Measurements from ENCODE around the gene ZNF331.

Gene ZNF331

DNA sequence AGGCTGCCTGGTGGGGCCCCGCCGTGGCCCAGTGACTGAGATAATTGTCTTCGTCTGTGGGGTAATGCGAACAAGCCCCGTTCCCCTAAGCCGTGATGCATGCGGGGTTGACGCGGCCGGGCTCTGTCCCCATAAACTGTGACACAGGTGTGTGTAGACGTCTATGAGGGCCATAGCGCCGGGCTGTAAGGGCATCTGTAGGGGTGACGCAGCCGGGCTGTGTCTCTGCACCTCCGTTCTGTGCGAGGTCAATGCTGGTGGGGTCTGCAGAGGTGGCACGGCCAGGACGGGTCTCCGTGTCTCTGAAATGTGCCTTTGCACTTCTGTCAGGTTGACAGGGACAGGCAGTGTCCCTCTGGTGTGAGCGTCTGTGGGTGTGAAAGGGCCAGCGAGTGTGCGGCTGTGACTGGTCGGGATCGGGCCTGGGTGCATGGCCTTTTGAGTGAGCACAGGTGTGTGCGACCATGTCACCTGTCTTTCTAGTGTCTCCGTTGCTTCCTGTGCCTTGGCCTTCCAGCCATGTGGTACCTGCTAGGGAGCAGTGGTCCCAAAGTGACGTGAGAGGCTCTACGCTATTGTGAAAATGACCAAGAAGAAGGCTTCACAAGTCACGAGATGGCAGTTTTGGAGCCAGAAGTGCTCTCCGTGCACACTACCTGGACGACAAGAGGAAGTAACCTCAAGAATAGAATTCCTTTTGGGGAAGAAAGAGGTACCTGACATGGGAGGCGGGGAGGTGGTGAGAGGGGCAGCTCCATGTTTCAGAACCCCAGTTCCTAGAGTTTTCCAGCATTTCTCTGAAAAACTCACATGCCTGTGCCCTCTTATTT is 16.4 kb upstream of the ZNF331 start (continued):
- TF ChIP-seq, protein P1, sequence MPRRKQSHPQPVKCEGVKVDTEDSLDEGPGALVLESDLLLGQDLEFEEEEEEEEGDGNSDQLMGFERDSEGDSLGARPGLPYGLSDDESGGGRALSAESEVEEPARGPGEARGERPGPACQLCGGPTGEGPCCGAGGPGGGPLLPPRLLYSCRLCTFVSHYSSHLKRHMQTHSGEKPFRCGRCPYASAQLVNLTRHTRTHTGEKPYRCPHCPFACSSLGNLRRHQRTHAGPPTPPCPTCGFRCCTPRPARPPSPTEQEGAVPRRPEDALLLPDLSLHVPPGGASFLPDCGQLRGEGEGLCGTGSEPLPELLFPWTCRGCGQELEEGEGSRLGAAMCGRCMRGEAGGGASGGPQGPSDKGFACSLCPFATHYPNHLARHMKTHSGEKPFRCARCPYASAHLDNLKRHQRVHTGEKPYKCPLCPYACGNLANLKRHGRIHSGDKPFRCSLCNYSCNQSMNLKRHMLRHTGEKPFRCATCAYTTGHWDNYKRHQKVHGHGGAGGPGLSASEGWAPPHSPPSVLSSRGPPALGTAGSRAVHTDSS (tag by site-specific recombination; IDR thresholded peaks at IDR 0.05): no peak
- TF ChIP-seq ZNF514 (tag by site-specific recombination; IDR thresholded peaks at IDR 0.05): no peak
- TF ChIP-seq ZXDB (tag by site-specific recombination; IDR thresholded peaks at IDR 0.05): no peak
- TF ChIP-seq, protein P2, sequence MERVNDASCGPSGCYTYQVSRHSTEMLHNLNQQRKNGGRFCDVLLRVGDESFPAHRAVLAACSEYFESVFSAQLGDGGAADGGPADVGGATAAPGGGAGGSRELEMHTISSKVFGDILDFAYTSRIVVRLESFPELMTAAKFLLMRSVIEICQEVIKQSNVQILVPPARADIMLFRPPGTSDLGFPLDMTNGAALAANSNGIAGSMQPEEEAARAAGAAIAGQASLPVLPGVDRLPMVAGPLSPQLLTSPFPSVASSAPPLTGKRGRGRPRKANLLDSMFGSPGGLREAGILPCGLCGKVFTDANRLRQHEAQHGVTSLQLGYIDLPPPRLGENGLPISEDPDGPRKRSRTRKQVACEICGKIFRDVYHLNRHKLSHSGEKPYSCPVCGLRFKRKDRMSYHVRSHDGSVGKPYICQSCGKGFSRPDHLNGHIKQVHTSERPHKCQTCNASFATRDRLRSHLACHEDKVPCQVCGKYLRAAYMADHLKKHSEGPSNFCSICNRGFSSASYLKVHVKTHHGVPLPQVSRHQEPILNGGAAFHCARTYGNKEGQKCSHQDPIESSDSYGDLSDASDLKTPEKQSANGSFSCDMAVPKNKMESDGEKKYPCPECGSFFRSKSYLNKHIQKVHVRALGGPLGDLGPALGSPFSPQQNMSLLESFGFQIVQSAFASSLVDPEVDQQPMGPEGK (tag by site-specific recombination; IDR thresholded peaks at IDR 0.05): 0 out of 2 replicates have a peak, but pooled peaks have one; percentile 15
- TF ChIP-seq ZBTB20 (tag by site-specific recombination; IDR thresholded peaks at IDR 0.05): no peak
- no peak for TF ChIP-seq ZNF248 (tag by site-specific recombination; IDR thresholded peaks at IDR 0.05)
- TF ChIP-seq ZNF530 (tag by site-specific recombination; IDR thresholded peaks at IDR 0.05; ENCODE audit: low read depth): no peak
- TF ChIP-seq, protein P3, sequence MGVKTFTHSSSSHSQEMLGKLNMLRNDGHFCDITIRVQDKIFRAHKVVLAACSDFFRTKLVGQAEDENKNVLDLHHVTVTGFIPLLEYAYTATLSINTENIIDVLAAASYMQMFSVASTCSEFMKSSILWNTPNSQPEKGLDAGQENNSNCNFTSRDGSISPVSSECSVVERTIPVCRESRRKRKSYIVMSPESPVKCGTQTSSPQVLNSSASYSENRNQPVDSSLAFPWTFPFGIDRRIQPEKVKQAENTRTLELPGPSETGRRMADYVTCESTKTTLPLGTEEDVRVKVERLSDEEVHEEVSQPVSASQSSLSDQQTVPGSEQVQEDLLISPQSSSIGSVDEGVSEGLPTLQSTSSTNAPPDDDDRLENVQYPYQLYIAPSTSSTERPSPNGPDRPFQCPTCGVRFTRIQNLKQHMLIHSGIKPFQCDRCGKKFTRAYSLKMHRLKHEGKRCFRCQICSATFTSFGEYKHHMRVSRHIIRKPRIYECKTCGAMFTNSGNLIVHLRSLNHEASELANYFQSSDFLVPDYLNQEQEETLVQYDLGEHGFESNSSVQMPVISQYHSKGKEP (tag by site-specific recombination; IDR thresholded peaks at IDR 0.05): no peak
- no peak for TF ChIP-seq ZNF23 (tag by site-specific recombination; IDR thresholded peaks at IDR 0.05; ENCODE audit: borderline replicate concordance)
- TF ChIP-seq, protein P4, sequence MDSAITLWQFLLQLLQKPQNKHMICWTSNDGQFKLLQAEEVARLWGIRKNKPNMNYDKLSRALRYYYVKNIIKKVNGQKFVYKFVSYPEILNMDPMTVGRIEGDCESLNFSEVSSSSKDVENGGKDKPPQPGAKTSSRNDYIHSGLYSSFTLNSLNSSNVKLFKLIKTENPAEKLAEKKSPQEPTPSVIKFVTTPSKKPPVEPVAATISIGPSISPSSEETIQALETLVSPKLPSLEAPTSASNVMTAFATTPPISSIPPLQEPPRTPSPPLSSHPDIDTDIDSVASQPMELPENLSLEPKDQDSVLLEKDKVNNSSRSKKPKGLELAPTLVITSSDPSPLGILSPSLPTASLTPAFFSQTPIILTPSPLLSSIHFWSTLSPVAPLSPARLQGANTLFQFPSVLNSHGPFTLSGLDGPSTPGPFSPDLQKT (IDR thresholded peaks at IDR 0.05; ENCODE audit: borderline replicate concordance, low read depth, low read length): no peak
- TF ChIP-seq ZNF48 (tag by site-specific recombination; IDR thresholded peaks at IDR 0.05): no peak
- no peak for TF ChIP-seq ZNF510 (tag by site-specific recombination; IDR thresholded peaks at IDR 0.05; ENCODE audit: insufficient replicate concordance)
- no peak for TF ChIP-seq ZIC2 (tag by site-specific recombination; IDR thresholded peaks at IDR 0.05)
- TF ChIP-seq SCRT1 (tag by site-specific recombination; IDR thresholded peaks at IDR 0.05; ENCODE audit: borderline replicate concordance): 0 out of 2 replicates have a peak, but pooled peaks have one; percentile 6
- no peak for TF ChIP-seq ZNF585B (tag by site-specific recombination; IDR thresholded peaks at IDR 0.05)
- TF ChIP-seq, protein P5, sequence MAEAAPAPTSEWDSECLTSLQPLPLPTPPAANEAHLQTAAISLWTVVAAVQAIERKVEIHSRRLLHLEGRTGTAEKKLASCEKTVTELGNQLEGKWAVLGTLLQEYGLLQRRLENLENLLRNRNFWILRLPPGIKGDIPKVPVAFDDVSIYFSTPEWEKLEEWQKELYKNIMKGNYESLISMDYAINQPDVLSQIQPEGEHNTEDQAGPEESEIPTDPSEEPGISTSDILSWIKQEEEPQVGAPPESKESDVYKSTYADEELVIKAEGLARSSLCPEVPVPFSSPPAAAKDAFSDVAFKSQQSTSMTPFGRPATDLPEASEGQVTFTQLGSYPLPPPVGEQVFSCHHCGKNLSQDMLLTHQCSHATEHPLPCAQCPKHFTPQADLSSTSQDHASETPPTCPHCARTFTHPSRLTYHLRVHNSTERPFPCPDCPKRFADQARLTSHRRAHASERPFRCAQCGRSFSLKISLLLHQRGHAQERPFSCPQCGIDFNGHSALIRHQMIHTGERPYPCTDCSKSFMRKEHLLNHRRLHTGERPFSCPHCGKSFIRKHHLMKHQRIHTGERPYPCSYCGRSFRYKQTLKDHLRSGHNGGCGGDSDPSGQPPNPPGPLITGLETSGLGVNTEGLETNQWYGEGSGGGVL (tag by site-specific recombination; IDR thresholded peaks at IDR 0.05): 0 out of 2 replicates have a peak, but pooled peaks have one; percentile 1
- no peak for TF ChIP-seq ZNF157 (tag by site-specific recombination; IDR thresholded peaks at IDR 0.05)

DNA sequence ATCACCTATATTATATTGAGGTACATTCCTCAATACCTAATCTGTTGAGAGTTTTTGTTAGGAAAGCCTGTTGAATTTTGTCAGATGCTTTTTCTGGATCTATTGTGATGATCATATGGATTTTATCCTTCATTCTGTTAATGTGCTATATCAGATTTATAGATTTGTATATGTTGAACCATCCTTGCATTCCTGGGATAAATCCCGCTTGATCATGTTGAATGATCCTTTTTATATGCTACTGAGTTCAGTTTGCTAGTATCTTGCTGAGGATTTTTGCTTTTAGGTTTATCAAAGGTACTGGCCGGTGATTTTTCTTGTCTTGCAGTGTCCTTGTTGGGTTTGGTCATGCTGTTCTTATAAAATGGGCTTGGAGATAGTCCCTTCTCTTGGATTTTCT is 12.0 kb upstream of the ZNF331 start:
- TF ChIP-seq ZNF600 (tag by site-specific recombination; IDR thresholded peaks at IDR 0.05) (no peak), SETDB1 (IDR thresholded peaks at IDR 0.05; ENCODE audit: insufficient read length, low read length) (peak; percentile 61)
- CTCF ChIA-PET: interaction anchor here (1.0 kb wide), 1 partner anchor 14 kb away, joined by 3 read pairs; no protein-coding TSS in a partner anchor
- no peak overlapping the region for H3K4me3 ChIP-seq (ENCODE audit: low read depth, low read length)
- no peaks in the 10 kb centered on the region for H3K4me1 ChIP-seq (ENCODE audit: control insufficient read depth, insufficient read depth, low read length)
- POLR2A ChIA-PET: no interaction called here
- no peak overlapping the region for H3K27ac ChIP-seq (ENCODE audit: extremely low read depth, low read depth, low read length)
- no peaks in the 10 kb centered on the region for H3K9me3 ChIP-seq (ENCODE audit: control insufficient read depth, insufficient read depth, low read depth, low read length)
- H3K36me3 ChIP-seq (ENCODE audit: control insufficient read depth in 2 of 2, insufficient read depth in 1 of 2, low read length in 2 of 2): peaks cover 8 to 38% of the 10 kb centered on the region in 2 experiments
